Kidney (tissue), 14 donors: ENCODE results near the gene ESRRA. TPM values are rescaled to one million over a fixed set of nuclear protein-coding genes. Genes with fewer than 3 reads are reported as not detected.

ENCODE experiments used
- DNase-seq, 5 donors: peaks; one replicate each; pipeline ENCODE4 v3.0.0-alpha.2; 2013 to 2020
- FAIRE-seq: peaks from 2 replicates; lab custom pipeline; 2012; peaks lifted over from hg19 to GRCh38; lab: Jason Lieb, UNC
- H3K27ac ChIP-seq, 2 donors: one replicate each; pipeline ENCODE4 v1.7.0; 2013; ENCODE audit warnings: low read depth in 2 of 2, low read length in 2 of 2, inconsistent platforms in 1 of 2
- H3K27me3 ChIP-seq: one replicate; pipeline ENCODE4 v1.7.1; 2013; ENCODE audit warnings: low read length, inconsistent platforms; ENCODE audit not compliant: control insufficient read depth, insufficient read depth
- H3K36me3 ChIP-seq, 3 donors: one replicate each; pipeline versions ENCODE4 v1.7.0 to v1.7.1; 2013; ENCODE audit warnings: low read length in 3 of 3, control low read depth in 1 of 3, inconsistent platforms in 1 of 3; ENCODE audit not compliant: insufficient read depth in 3 of 3, control insufficient read depth in 2 of 3
- H3K4me1 ChIP-seq, 3 donors: one replicate each; pipeline versions ENCODE4 v1.7.0 to v1.7.1; 2013; ENCODE audit warnings: low read length in 3 of 3, inconsistent platforms in 1 of 3, low read depth in 1 of 3; ENCODE audit not compliant: control insufficient read depth in 2 of 3, insufficient read depth in 2 of 3
- H3K4me3 ChIP-seq, 3 donors: one replicate each; pipeline versions ENCODE4 v1.7.0 to v1.8.1; 2013; ENCODE audit warnings: low read length in 3 of 3, control low read depth in 1 of 3, inconsistent platforms in 1 of 3
- H3K9ac ChIP-seq, 3 donors: one replicate each; pipeline versions ENCODE4 v1.7.0 to v1.7.1; 2013; ENCODE audit warnings: low read length in 3 of 3, control low read depth in 1 of 3, inconsistent platforms in 1 of 3
- H3K9me3 ChIP-seq, 3 donors: one replicate each; pipeline versions ENCODE4 v1.7.0 to v1.7.1; 2013; ENCODE audit warnings: low read length in 3 of 3, control low read depth in 1 of 3, inconsistent platforms in 1 of 3; ENCODE audit not compliant: control insufficient read depth in 2 of 3, insufficient read depth in 1 of 3
- intact Hi-C: fragments of 100-400 bp; cut with DNase I; formaldehyde crosslinking; loops from one replicate; pipeline ENCODE4 v1.11.1; 2022
- polyA plus RNA-seq: library from polyadenylated mRNA; stranded (reverse); fragments of 350-450 nt; fragmentation: Illumina TruSeq; extraction: RNeasy Lipid Tissue Mini Kit (QIAGEN cat#74804); gene quantifications from one replicate; pipeline ENCODE4 v1.2.3, GENCODE V29; 2014; ENCODE audit warnings: low read depth, low replicate concordance; ENCODE audit not compliant: insufficient read depth
- total RNA-seq: library from RNA; stranded (reverse); fragmentation: NEBNext Ultra II Directional; extraction: Animal tissue kit (Norgen Biotek cat#: 25700); gene quantifications from one replicate; pipeline ENCODE4 v1.2.1, GENCODE V29; 2021
- TF ChIP-seq, protein P1 (sequence below): IDR thresholded peaks from 3 replicates; pipeline ENCODE4 v1.5.1; 2012; ENCODE audit warnings: mild to moderate bottlenecking, moderate library complexity, borderline replicate concordance; ENCODE audit not compliant: insufficient read depth; ENCODE audit errors: extremely low read depth
- donor health status: control.
- donor health status: control.
- donor health status: control.
- donor health status: control.
- donor health status: control.
- donor health status: DM: yes; HTN: yes; CAD: no.
- donor health status: Normal renal cell carcinoma (clear cell type).

ESRRA gene
- total and polyA plus RNA-seq, 2 donors from 2014 or later: 59.7 to 117 TPM

DNA sequence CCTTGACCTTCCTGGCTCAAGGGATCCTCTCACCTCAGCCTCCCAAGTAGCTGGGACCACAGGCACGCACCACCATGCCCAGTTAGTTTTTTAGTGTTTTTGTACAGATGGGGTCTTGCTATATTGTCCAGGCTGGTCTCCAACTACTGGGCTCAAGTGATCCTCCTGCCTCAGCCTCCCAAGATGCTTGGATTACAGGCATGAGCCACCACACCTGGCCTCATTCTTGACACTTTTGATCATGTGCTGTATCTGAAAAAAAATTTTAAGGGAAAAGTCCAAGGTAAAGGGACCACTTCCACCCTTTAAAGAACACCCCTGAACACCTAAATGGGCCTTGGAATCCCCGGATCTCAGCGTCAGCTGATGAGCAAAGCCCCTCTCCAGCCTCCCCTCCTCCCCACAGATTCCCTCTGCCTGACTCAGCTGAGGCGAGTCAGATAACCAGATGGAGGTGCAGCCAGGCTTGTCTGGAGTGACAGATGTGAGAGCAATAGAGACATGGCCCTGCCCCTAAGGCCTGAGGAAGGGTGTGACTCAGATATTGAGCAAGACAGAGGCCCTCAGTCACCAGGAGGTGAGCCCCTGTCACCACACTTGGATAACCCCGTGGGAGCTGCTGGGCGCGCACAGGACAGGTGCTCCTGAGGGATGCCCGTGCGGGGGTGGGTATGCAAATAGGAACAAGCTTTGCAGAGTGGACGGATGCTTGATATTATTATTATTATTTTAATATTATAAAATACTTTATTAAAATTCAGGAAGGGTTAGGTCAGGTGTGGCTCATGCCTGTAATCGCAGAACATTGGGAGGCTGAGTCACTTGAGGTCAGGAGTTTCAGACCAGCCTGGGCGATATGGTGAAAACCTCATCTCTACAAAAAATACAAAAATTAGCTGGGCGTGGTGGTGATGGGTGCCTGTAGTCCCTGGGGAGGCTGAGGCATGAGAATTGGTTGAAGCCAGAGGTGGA, 29.7 kb downstream of the ESRRA start:
- Histone ChIP-seq H3K27me3 (no peaks in the 10 kb centered on the region), H3K36me3 (no peaks in the 10 kb centered on the region), H3K9ac (no peak overlapping the region), H3K27ac (no peak overlapping the region), H3K4me1 (peaks cover 0 to 6% (median 0%) of the 10 kb centered on the region in 3 donors), H3K9me3 (no peaks in the 10 kb centered on the region), H3K4me3 (no peak overlapping the region)
- TF ChIP-seq, protein P1, sequence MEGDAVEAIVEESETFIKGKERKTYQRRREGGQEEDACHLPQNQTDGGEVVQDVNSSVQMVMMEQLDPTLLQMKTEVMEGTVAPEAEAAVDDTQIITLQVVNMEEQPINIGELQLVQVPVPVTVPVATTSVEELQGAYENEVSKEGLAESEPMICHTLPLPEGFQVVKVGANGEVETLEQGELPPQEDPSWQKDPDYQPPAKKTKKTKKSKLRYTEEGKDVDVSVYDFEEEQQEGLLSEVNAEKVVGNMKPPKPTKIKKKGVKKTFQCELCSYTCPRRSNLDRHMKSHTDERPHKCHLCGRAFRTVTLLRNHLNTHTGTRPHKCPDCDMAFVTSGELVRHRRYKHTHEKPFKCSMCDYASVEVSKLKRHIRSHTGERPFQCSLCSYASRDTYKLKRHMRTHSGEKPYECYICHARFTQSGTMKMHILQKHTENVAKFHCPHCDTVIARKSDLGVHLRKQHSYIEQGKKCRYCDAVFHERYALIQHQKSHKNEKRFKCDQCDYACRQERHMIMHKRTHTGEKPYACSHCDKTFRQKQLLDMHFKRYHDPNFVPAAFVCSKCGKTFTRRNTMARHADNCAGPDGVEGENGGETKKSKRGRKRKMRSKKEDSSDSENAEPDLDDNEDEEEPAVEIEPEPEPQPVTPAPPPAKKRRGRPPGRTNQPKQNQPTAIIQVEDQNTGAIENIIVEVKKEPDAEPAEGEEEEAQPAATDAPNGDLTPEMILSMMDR: no peak
- FAIRE-seq (no peak), DNase-seq (peak; percentile 71 to 91 (median 74))
- intact Hi-C loops: no loop called here

DNA sequence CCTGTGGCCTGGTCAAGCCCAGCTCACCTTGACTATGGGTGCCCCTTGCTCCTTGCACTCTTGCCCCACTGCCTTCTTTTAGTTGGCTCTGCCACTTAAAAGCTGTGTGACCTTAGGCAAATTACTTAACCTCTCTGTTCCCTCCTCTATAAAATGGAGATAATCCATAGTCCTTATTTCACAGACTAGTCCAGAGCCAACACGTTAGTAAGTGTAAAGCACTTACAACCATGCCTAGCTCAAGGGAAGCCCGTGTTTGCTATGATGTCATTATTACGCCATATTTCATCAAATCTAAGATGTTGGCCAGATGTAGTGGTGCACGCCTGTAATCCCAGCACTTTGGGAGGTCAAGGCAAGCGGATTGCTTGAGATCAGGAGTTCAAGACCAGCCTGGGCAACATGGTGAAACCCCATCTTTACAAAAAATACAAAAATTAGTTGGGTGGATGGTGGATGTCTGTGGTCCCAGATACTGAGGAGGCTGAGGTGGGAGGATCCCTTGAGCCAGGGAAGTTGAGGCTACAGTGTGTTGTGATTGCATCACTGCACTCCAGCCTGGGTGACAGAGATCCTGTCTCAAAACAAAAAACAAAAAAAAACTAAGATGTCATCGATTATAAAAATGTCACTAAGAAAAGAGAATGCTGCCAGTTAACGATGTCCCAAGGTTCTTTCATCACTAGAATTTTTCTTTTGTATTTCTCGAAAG, 32.4 kb downstream of the ESRRA start:
- FAIRE-seq (no peak), DNase-seq (no peak)
- no peaks in the 10 kb centered on the region for H3K27me3 ChIP-seq
- TF ChIP-seq, protein P1: no peak
- peaks cover 0 to 5% (median 4%) of the 10 kb centered on the region in 3 donors for H3K4me1 ChIP-seq
- no peak overlapping the region for H3K9ac ChIP-seq
- no peaks in the 10 kb centered on the region for H3K9me3 ChIP-seq
- intact Hi-C loops: no loop called here
- no peak overlapping the region for H3K27ac ChIP-seq
- H3K36me3 ChIP-seq: no peaks in the 10 kb centered on the region
- no peak overlapping the region for H3K4me3 ChIP-seq

DNA sequence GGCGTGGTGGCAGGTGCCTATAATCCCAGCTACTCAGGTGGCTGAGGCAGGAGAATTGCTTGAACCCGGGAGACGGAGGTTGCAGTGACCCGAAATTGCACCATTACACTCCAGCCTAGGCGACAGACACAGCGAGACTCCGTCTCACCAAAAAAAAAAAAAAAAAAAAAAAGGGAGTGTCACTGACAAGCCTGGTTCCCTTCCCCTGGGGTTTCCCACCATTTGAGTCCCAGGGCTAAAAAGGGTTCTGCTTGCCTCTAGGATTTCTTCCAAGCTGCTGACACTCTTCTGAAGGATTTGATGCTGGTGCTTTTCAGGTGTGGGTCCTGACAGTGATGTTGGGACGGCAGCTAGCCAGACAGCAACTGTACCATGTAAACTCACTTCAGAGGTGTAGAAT, 33.4 kb downstream of the ESRRA start:
- H3K36me3 ChIP-seq: no peaks in the 10 kb centered on the region
- no peaks in the 10 kb centered on the region for H3K9me3 ChIP-seq
- no peak overlapping the region for H3K4me3 ChIP-seq
- TF ChIP-seq, protein P1: no peak
- H3K27ac ChIP-seq: no peak overlapping the region
- DNase-seq (no peak), FAIRE-seq (no peak)
- no peaks in the 10 kb centered on the region for H3K27me3 ChIP-seq
- no peak overlapping the region for H3K9ac ChIP-seq
- peaks cover 0 to 5% (median 4%) of the 10 kb centered on the region in 3 donors for H3K4me1 ChIP-seq
- intact Hi-C loops: no loop called here
